GM12801 (cell line): Measurements from ENCODE around the gene CLK3.

Experiments used
- CTCF ChIP-seq: IDR thresholded peaks from one replicate; pipeline ENCODE4 v1.5.1; 2011; ENCODE audit warnings: control low read depth; ENCODE audit not compliant: insufficient read length; ENCODE audit errors: extremely low read depth

The CLK3 gene

GRCh38 chr15:74625693-74626092 lies 10.1 kb downstream of the CLK3 start:
- no peak for TF ChIP-seq CTCF

- TF ChIP-seq CTCF = no peak
Measured at GRCh38 chr15:74626336-74626735, 10.7 kb downstream of the CLK3 start.

- TF ChIP-seq CTCF = no peak
Measured at GRCh38 chr15:74626752-74627692, 11.4 kb downstream of the CLK3 start.

GRCh38 chr15:74627766-74628165 lies 12.1 kb downstream of the CLK3 start:
- TF ChIP-seq CTCF = no peak

- TF ChIP-seq CTCF = no peak
Measured at GRCh38 chr15:74628199-74628598, 12.6 kb downstream of the CLK3 start.

- no peak for TF ChIP-seq CTCF
Measured at GRCh38 chr15:74628949-74629348, 13.3 kb downstream of the CLK3 start.

GRCh38 chr15:74630284-74631086 lies 14.8 kb downstream of the CLK3 start:
- no peak for TF ChIP-seq CTCF
